DMS79 treated with DMSO at 0.1 percent for 48 hours (cell line): Measurements from ENCODE around the gene SAMSN1.

Source experiments
- DNase-seq: peaks from one replicate; lab custom pipeline; 2025; lab: John Stamatoyannopoulos, UW

The SAMSN1 gene

GRCh38 chr21:14484188-14485009, 61.7 kb downstream of the SAMSN1 start:
- no peak for DNase-seq

GRCh38 chr21:14483296-14483695, 62.8 kb downstream of the SAMSN1 start:
- DNase-seq: no peak

GRCh38 chr21:14482165-14482564, 64.0 kb downstream of the SAMSN1 start:
- no peak for DNase-seq

GRCh38 chr21:14480411-14481031, 65.6 kb downstream of the SAMSN1 start:
- no peak for DNase-seq

- no peak for DNase-seq
Measured at GRCh38 chr21:14479241-14479786, 66.8 kb downstream of the SAMSN1 start.

- no peak for DNase-seq
Measured at GRCh38 chr21:14477841-14478240, 68.3 kb downstream of the SAMSN1 start.

- DNase-seq: no peak
Measured at GRCh38 chr21:14477133-14477532, 69.0 kb downstream of the SAMSN1 start.

GRCh38 chr21:14474995-14475394, 71.1 kb downstream of the SAMSN1 start:
- no peak for DNase-seq

GRCh38 chr21:14469641-14470040, 76.5 kb downstream of the SAMSN1 start:
- no peak for DNase-seq

GRCh38 chr21:14466715-14467114, 79.4 kb downstream of the SAMSN1 start:
- DNase-seq: no peak

- no peak for DNase-seq
Measured at GRCh38 chr21:14457762-14458161, 88.4 kb downstream of the SAMSN1 start.

- no peak for DNase-seq
Measured at GRCh38 chr21:14456911-14457310, 89.2 kb downstream of the SAMSN1 start.

- no peak for DNase-seq
Measured at GRCh38 chr21:14454016-14455009, 91.8 kb downstream of the SAMSN1 start.

GRCh38 chr21:14453339-14454015, 92.6 kb downstream of the SAMSN1 start:
- no peak for DNase-seq

GRCh38 chr21:14452727-14453241, 93.3 kb downstream of the SAMSN1 start:
- no peak for DNase-seq

GRCh38 chr21:14452031-14452726, 93.9 kb downstream of the SAMSN1 start:
- DNase-seq: no peak

- DNase-seq: no peak
Measured at GRCh38 chr21:14451546-14451945, 94.6 kb downstream of the SAMSN1 start.

GRCh38 chr21:14448784-14449183, 97.3 kb downstream of the SAMSN1 start:
- DNase-seq: no peak

GRCh38 chr21:14438211-14438610, 107.9 kb downstream of the SAMSN1 start:
- no peak for DNase-seq

GRCh38 chr21:14435423-14435822, 110.7 kb downstream of the SAMSN1 start:
- DNase-seq: no peak
